Ishikawa (cell line): ENCODE data around the gene SCAANT1.

ENCODE experiments used
- CEBPB ChIP-seq: IDR thresholded peaks from 2 replicates; pipeline ENCODE4 v1.6.1; 2012
- CREB1 ChIP-seq: IDR thresholded peaks from 2 replicates; pipeline ENCODE4 v1.6.1; 2012; ENCODE audit warnings: low read depth
- EGR1 ChIP-seq: IDR thresholded peaks from 2 replicates; pipeline ENCODE4 v1.6.1; 2012
- EP300 ChIP-seq: IDR thresholded peaks from 2 replicates; pipeline ENCODE4 v1.6.1; 2012; ENCODE audit warnings: borderline replicate concordance
- FOXM1 ChIP-seq: IDR thresholded peaks from 2 replicates; pipeline ENCODE4 v1.6.1; 2012; ENCODE audit warnings: low read depth, borderline replicate concordance
- NFIC ChIP-seq: IDR thresholded peaks from 2 replicates; pipeline ENCODE4 v1.6.1; 2012
- RAD21 ChIP-seq: IDR thresholded peaks from 2 replicates; pipeline ENCODE4 v1.6.1; 2012; ENCODE audit warnings: low read depth
- TEAD4 ChIP-seq: IDR thresholded peaks from 2 replicates; pipeline ENCODE4 v1.6.1; 2012
- TF ChIP-seq, protein P1 (sequence below): IDR thresholded peaks from 2 replicates; pipeline ENCODE4 v1.6.1; 2012; ENCODE audit warnings: low read depth, mild to moderate bottlenecking
- TF ChIP-seq, protein P2 (sequence below): IDR thresholded peaks from 2 replicates; pipeline ENCODE4 v1.6.1; 2012
- TF ChIP-seq, protein P3 (sequence below): IDR thresholded peaks from 2 replicates; pipeline ENCODE4 v1.6.1; 2012

DNA sequence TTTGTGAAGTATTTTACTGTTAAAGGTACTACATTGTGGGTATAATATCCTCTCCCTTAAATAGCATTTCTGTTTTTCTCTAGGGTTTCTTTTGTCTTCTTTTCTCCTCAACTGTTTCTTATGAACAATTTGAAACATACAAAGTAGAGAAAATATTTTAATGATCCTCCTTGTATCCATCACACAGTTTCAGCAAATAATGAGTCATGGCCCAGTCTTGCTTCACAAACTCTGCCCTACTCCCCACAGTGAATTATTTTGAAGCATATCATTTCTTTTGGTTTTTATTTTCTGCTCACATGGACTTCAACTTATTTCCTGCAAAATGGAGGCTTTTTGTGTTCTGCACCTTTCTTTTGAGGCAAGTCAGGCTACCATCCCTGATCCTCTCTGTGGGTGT is 6.1 kb upstream of the SCAANT1 start:
- TF ChIP-seq, protein P1, sequence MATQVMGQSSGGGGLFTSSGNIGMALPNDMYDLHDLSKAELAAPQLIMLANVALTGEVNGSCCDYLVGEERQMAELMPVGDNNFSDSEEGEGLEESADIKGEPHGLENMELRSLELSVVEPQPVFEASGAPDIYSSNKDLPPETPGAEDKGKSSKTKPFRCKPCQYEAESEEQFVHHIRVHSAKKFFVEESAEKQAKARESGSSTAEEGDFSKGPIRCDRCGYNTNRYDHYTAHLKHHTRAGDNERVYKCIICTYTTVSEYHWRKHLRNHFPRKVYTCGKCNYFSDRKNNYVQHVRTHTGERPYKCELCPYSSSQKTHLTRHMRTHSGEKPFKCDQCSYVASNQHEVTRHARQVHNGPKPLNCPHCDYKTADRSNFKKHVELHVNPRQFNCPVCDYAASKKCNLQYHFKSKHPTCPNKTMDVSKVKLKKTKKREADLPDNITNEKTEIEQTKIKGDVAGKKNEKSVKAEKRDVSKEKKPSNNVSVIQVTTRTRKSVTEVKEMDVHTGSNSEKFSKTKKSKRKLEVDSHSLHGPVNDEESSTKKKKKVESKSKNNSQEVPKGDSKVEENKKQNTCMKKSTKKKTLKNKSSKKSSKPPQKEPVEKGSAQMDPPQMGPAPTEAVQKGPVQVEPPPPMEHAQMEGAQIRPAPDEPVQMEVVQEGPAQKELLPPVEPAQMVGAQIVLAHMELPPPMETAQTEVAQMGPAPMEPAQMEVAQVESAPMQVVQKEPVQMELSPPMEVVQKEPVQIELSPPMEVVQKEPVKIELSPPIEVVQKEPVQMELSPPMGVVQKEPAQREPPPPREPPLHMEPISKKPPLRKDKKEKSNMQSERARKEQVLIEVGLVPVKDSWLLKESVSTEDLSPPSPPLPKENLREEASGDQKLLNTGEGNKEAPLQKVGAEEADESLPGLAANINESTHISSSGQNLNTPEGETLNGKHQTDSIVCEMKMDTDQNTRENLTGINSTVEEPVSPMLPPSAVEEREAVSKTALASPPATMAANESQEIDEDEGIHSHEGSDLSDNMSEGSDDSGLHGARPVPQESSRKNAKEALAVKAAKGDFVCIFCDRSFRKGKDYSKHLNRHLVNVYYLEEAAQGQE: no peak
- TF ChIP-seq FOXM1: no peak
- TF ChIP-seq EGR1: no peak
- no peak for TF ChIP-seq TEAD4
- TF ChIP-seq CREB1: no peak
- TF ChIP-seq, protein P2, sequence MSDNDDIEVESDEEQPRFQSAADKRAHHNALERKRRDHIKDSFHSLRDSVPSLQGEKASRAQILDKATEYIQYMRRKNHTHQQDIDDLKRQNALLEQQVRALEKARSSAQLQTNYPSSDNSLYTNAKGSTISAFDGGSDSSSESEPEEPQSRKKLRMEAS: no peak
- TF ChIP-seq RAD21: no peak
- TF ChIP-seq, protein P3, sequence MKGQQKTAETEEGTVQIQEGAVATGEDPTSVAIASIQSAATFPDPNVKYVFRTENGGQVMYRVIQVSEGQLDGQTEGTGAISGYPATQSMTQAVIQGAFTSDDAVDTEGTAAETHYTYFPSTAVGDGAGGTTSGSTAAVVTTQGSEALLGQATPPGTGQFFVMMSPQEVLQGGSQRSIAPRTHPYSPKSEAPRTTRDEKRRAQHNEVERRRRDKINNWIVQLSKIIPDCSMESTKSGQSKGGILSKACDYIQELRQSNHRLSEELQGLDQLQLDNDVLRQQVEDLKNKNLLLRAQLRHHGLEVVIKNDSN: no peak
- no peak for TF ChIP-seq EP300
- TF ChIP-seq CEBPB: no peak
- TF ChIP-seq NFIC: no peak
